ENCODE data around the gene COL23A1. TPM values are rescaled to one million over a fixed set of nuclear protein-coding genes. Genes with fewer than 3 reads are reported as not detected.
A peak's percentile ranks its signal among the peaks of the same experiment; 100 is the strongest.

Gene COL23A1
- total and polyA plus RNA-seq, 2 experiments from 2014 or later: 1.1 to 5.1 TPM

DNA sequence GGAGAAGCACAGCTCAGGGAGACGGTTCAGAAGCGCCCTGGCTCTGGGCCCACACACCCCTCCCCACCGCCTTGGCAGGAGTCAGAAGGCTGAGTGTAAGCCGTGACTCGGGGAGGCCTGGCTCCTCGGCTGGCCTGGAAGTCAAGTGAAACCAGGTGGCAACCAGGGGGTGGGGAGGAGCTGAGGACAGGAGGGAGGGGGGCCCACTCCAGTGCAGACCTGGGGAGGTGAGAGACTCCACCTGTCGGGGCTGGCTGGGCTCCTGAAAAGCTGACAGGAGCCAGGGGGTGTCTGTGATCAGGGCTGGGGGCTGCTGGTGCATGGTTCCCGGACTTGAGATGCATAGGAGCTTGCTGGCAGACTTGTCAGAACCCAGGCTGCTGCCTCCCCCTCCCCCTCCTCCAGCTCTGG lies 207.4 kb downstream of the COL23A1 start:
- H3K4me2 ChIP-seq: no peak overlapping the region
- H3K36me3 ChIP-seq (replicated peaks; ENCODE audit: insufficient read depth, low read depth): no peaks in the 10 kb centered on the region
- no peak overlapping the region for H3K27ac ChIP-seq
- no peaks in the 10 kb centered on the region for H3K79me2 ChIP-seq
- no peaks in the 10 kb centered on the region for H3K9me3 ChIP-seq (ENCODE audit: low read depth)
- H4K20me1 ChIP-seq (ENCODE audit: insufficient read depth, poor library complexity, severe bottlenecking): no peaks in the 10 kb centered on the region
- no peak overlapping the region for H3K4me3 ChIP-seq
- H3K9me2 ChIP-seq (replicated peaks; ENCODE audit: insufficient read depth): no peaks in the 10 kb centered on the region
- WGBS (ENCODE audit: low lambda C conversion rate, missing lambda C conversion rate): 70% methylated on average over 8 of the region's 8 CpGs
- peak; percentile 54 for DNase-seq (ENCODE audit: low spot score)
- peaks cover 38% of the 10 kb centered on the region for H3K4me1 ChIP-seq (ENCODE audit: insufficient read depth)
- H2AFZ ChIP-seq: no peak overlapping the region
- no peaks in the 10 kb centered on the region for H3K27me3 ChIP-seq
- no peak for TF ChIP-seq CTCF (IDR thresholded peaks at IDR 0.05; ENCODE audit: poor library complexity)
- TF ChIP-seq EZH2 (IDR thresholded peaks at IDR 0.05; ENCODE audit: borderline replicate concordance): no peak
- TF ChIP-seq EZH2phosphoT487 (IDR thresholded peaks at IDR 0.05; ENCODE audit: low read depth, severe bottlenecking, unreplicated experiment): no peak

DNA sequence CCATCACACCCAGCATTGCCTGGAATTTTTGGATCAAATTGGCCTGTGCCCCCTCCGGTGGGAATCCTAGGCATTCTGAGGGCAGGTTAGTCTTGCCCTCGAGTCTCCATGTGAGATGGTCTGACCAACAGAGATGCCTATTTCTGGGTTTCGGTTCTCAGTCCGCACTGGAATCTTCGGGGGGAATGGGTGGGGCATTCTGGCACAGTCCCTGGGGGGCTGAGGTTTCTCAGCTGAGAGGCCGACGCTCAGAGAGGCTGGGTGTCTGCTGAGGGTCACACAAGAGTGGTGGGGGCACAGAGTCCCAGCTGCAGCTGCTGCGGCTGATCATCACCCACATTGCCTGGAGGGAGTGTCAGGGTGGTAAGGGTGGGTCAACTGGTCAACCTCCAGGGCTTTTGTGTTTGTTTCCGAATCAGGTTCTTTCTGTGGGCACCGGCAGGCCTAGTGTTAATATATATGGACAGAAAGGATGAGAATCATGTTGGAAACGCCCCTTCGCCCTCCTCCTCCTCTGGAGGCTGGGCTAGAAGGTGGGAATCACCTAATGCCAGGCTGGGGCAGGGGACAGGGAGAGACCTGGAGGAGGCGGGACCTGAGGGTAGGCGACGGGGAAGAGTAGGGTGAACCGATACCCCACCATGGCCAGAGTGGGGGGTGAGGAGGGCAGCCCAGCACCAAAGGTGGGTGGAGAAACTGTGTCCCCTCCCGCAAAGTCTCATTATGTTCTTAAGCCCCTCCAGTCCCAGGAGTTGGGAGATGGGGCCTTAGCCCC lies 208.1 kb downstream of the COL23A1 start:
- H3K36me3 ChIP-seq (replicated peaks; ENCODE audit: insufficient read depth, low read depth): no peaks in the 10 kb centered on the region
- no peak for TF ChIP-seq EZH2 (IDR thresholded peaks at IDR 0.05; ENCODE audit: borderline replicate concordance)
- TF ChIP-seq EZH2phosphoT487 (IDR thresholded peaks at IDR 0.05; ENCODE audit: low read depth, severe bottlenecking, unreplicated experiment): no peak
- no peak for TF ChIP-seq CTCF (IDR thresholded peaks at IDR 0.05; ENCODE audit: poor library complexity)
- H2AFZ ChIP-seq: no peak overlapping the region
- H3K4me3 ChIP-seq: no peak overlapping the region
- H3K79me2 ChIP-seq: no peaks in the 10 kb centered on the region
- no peak for DNase-seq (ENCODE audit: low spot score)
- H3K9me3 ChIP-seq (ENCODE audit: low read depth): no peaks in the 10 kb centered on the region
- H3K27me3 ChIP-seq: no peaks in the 10 kb centered on the region
- H4K20me1 ChIP-seq (ENCODE audit: insufficient read depth, poor library complexity, severe bottlenecking): no peaks in the 10 kb centered on the region
- peaks cover 36% of the 10 kb centered on the region for H3K4me1 ChIP-seq (ENCODE audit: insufficient read depth)
- no peak overlapping the region for H3K4me2 ChIP-seq
- H3K27ac ChIP-seq: no peak overlapping the region
- 86% methylated on average over 17 of the region's 17 CpGs for WGBS (ENCODE audit: low lambda C conversion rate, missing lambda C conversion rate)
- H3K9me2 ChIP-seq (replicated peaks; ENCODE audit: insufficient read depth): no peaks in the 10 kb centered on the region

DNA sequence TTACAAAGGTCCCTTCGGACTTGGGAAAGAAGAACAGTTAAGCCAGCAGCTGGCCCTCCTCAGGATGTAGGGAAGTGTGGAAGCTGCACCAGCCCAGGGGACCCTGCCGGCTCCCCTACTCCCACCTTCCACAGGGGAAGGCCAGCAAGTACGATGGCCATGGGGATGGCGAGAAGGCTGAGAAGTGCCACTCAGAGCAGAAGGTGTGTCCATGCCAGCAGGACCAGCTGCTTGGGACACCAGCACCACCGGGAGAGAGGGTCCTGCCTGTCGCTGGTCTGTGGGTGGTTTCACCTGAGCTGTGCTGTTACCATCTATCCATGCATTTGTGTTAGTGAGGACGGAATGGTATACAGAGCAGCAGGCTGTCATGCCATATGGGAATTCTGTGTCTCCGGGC lies 209.0 kb downstream of the COL23A1 start:
- Histone ChIP-seq H3K27ac (no peak overlapping the region), H3K4me3 (no peak overlapping the region), H3K36me3 (replicated peaks; ENCODE audit: insufficient read depth, low read depth) (no peaks in the 10 kb centered on the region), H4K20me1 (ENCODE audit: insufficient read depth, poor library complexity, severe bottlenecking) (no peaks in the 10 kb centered on the region), H3K27me3 (no peaks in the 10 kb centered on the region), H3K9me3 (ENCODE audit: low read depth) (no peaks in the 10 kb centered on the region), H2AFZ (no peak overlapping the region), H3K79me2 (no peaks in the 10 kb centered on the region), H3K4me2 (no peak overlapping the region), H3K4me1 (ENCODE audit: insufficient read depth) (peaks cover 40% of the 10 kb centered on the region), H3K9me2 (replicated peaks; ENCODE audit: insufficient read depth) (no peaks in the 10 kb centered on the region)
- 96% methylated on average over 8 of the region's 8 CpGs for WGBS (ENCODE audit: low lambda C conversion rate, missing lambda C conversion rate)
- no peak for DNase-seq (ENCODE audit: low spot score)
- TF ChIP-seq EZH2phosphoT487 (IDR thresholded peaks at IDR 0.05; ENCODE audit: low read depth, severe bottlenecking, unreplicated experiment): no peak
- TF ChIP-seq EZH2 (IDR thresholded peaks at IDR 0.05; ENCODE audit: borderline replicate concordance): no peak

DNA sequence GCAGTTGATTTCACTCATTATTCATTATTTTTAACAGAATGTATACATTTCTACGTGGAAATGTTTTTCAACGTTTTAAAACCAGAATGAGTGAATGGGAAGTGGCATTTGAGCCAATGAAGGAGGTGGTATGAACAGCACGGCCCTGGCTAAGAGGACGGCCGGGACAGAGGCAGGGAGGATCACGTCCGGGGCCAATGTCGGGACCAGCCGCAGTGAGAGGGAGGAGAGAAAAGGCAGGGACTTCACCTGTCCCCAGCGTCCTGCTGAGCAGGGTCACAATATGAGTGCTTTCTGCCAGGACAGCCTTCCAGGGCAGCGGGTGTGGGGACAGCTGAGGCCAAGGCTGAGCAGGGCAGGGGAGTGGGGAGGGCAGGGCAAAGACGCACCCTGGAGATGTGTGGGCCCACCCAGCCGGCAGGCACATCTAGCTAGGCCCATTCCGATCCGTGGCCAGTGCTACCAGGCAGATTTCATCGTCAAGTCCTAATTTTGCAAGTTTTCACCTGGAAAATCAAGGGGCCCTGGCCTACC lies 209.6 kb downstream of the COL23A1 start:
- TF ChIP-seq CTCF (IDR thresholded peaks at IDR 0.05; ENCODE audit: poor library complexity) (no peak), EZH2phosphoT487 (IDR thresholded peaks at IDR 0.05; ENCODE audit: low read depth, severe bottlenecking, unreplicated experiment) (no peak), EZH2 (IDR thresholded peaks at IDR 0.05; ENCODE audit: borderline replicate concordance) (no peak)

More for the DNA sequence above, 209.6 kb downstream of the COL23A1 start:
- peaks cover 40% of the 10 kb centered on the region for H3K4me1 ChIP-seq (ENCODE audit: insufficient read depth)
- H4K20me1 ChIP-seq (ENCODE audit: insufficient read depth, poor library complexity, severe bottlenecking): no peaks in the 10 kb centered on the region
- H3K79me2 ChIP-seq: no peaks in the 10 kb centered on the region
- H3K27me3 ChIP-seq: no peaks in the 10 kb centered on the region
- H3K4me3 ChIP-seq: no peak overlapping the region
- H3K4me2 ChIP-seq: no peak overlapping the region
- H3K27ac ChIP-seq: no peak overlapping the region
- H2AFZ ChIP-seq: no peak overlapping the region
- H3K9me2 ChIP-seq (replicated peaks; ENCODE audit: insufficient read depth): no peaks in the 10 kb centered on the region
- H3K36me3 ChIP-seq (replicated peaks; ENCODE audit: insufficient read depth, low read depth): no peaks in the 10 kb centered on the region
- 90% methylated on average over 16 of the region's 16 CpGs for WGBS (ENCODE audit: low lambda C conversion rate, missing lambda C conversion rate)
- H3K9me3 ChIP-seq (ENCODE audit: low read depth): no peaks in the 10 kb centered on the region
- DNase-seq (ENCODE audit: low spot score): no peak

All from hepatocyte (in vitro differentiated cells).